Measurements from ENCODE around the gene IRAK3.

IRAK3 gene

GRCh38 chr12:66251049-66251448 lies 62.0 kb downstream of the IRAK3 start:
- no peaks in the 10 kb centered on the region for H3K36me3 ChIP-seq (ENCODE audit: control insufficient read depth in 1 of 2, insufficient read depth in 2 of 2, low read length in 2 of 2)

GRCh38 chr12:66252771-66253170 lies 63.8 kb downstream of the IRAK3 start:
- Histone ChIP-seq H3K9ac (ENCODE audit: low read depth in 1 of 2, low read length in 2 of 2) (no peak overlapping the region), H3K9me3 (ENCODE audit: control insufficient read depth in 1 of 2, low read length in 2 of 2) (no peaks in the 10 kb centered on the region), H3K36me3 (ENCODE audit: control insufficient read depth in 1 of 2, insufficient read depth in 2 of 2, low read length in 2 of 2) (no peaks in the 10 kb centered on the region), H3K4me1 (ENCODE audit: control insufficient read depth in 1 of 2, insufficient read depth in 2 of 2, low read length in 2 of 2) (no peaks in the 10 kb centered on the region), H3K4me3 (ENCODE audit: low read depth in 1 of 2, low read length in 2 of 2) (no peak overlapping the region), H3K27ac (ENCODE audit: low read depth, low read length) (no peak overlapping the region), H3K27me3 (ENCODE audit: control insufficient read depth in 1 of 2, insufficient read depth in 2 of 2, low read length in 2 of 2) (no peaks in the 10 kb centered on the region)

More at GRCh38 chr12:66251049-66251448, 62.0 kb downstream of the IRAK3 start:
- H3K9me3 ChIP-seq (ENCODE audit: control insufficient read depth in 1 of 2, low read length in 2 of 2), result no peaks in the 10 kb centered on the region
- H3K4me3 ChIP-seq (ENCODE audit: low read depth in 1 of 2, low read length in 2 of 2), result no peak overlapping the region
- no peaks in the 10 kb centered on the region for H3K27me3 ChIP-seq (ENCODE audit: control insufficient read depth in 1 of 2, insufficient read depth in 2 of 2, low read length in 2 of 2)
- H3K9ac ChIP-seq (ENCODE audit: low read depth in 1 of 2, low read length in 2 of 2), result no peak overlapping the region
- H3K27ac ChIP-seq (ENCODE audit: low read depth, low read length), result no peak overlapping the region
- no peaks in the 10 kb centered on the region for H3K4me1 ChIP-seq (ENCODE audit: control insufficient read depth in 1 of 2, insufficient read depth in 2 of 2, low read length in 2 of 2)

DNA sequence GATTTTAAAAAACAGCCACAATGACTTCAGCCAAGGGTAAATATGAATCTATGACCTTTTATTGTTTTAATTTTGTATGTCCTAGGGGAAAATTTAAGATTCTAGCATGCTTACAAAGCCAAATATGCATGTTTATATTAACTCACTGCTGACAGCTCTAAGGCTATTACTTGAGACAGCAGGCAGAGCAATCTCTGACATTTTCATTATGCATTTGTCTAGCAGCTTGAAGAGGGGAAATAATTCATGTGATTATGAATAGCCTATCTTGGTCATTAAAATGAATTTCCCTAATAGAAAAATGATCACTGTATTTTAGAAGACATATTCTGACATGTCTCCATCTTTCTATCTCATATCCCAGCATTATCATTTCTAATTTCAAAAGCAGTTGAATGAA lies 66.7 kb downstream of the IRAK3 start:
- Histone ChIP-seq H3K4me1 (ENCODE audit: control insufficient read depth in 1 of 2, insufficient read depth in 2 of 2, low read length in 2 of 2) (no peaks in the 10 kb centered on the region), H3K4me3 (ENCODE audit: low read depth in 1 of 2, low read length in 2 of 2) (no peak overlapping the region), H3K27ac (ENCODE audit: low read depth, low read length) (no peak overlapping the region), H3K9ac (ENCODE audit: low read depth in 1 of 2, low read length in 2 of 2) (no peak overlapping the region), H3K9me3 (ENCODE audit: control insufficient read depth in 1 of 2, low read length in 2 of 2) (no peaks in the 10 kb centered on the region), H3K27me3 (ENCODE audit: control insufficient read depth in 1 of 2, insufficient read depth in 2 of 2, low read length in 2 of 2) (no peaks in the 10 kb centered on the region), H3K36me3 (ENCODE audit: control insufficient read depth in 1 of 2, insufficient read depth in 2 of 2, low read length in 2 of 2) (no peaks in the 10 kb centered on the region)

- H3K27ac ChIP-seq (ENCODE audit: low read depth, low read length), result no peak overlapping the region
- no peaks in the 10 kb centered on the region for H3K4me1 ChIP-seq (ENCODE audit: control insufficient read depth in 1 of 2, insufficient read depth in 2 of 2, low read length in 2 of 2)
- no peaks in the 10 kb centered on the region for H3K27me3 ChIP-seq (ENCODE audit: control insufficient read depth in 1 of 2, insufficient read depth in 2 of 2, low read length in 2 of 2)
- no peak overlapping the region for H3K9ac ChIP-seq (ENCODE audit: low read depth in 1 of 2, low read length in 2 of 2)
- no peaks in the 10 kb centered on the region for H3K9me3 ChIP-seq (ENCODE audit: control insufficient read depth in 1 of 2, low read length in 2 of 2)
- no peak overlapping the region for H3K4me3 ChIP-seq (ENCODE audit: low read depth in 1 of 2, low read length in 2 of 2)
- no peaks in the 10 kb centered on the region for H3K36me3 ChIP-seq (ENCODE audit: control insufficient read depth in 1 of 2, insufficient read depth in 2 of 2, low read length in 2 of 2)
Observed at GRCh38 chr12:66258011-66258410, 69.0 kb downstream of the IRAK3 start.

- no peaks in the 10 kb centered on the region for H3K4me1 ChIP-seq (ENCODE audit: control insufficient read depth in 1 of 2, insufficient read depth in 2 of 2, low read length in 2 of 2)
- H3K9ac ChIP-seq (ENCODE audit: low read depth in 1 of 2, low read length in 2 of 2), result no peak overlapping the region
- peaks cover 0 to 3% of the 10 kb centered on the region in 2 donors for H3K27me3 ChIP-seq (ENCODE audit: control insufficient read depth in 1 of 2, insufficient read depth in 2 of 2, low read length in 2 of 2)
- no peak overlapping the region for H3K4me3 ChIP-seq (ENCODE audit: low read depth in 1 of 2, low read length in 2 of 2)
- H3K36me3 ChIP-seq (ENCODE audit: control insufficient read depth in 1 of 2, insufficient read depth in 2 of 2, low read length in 2 of 2), result no peaks in the 10 kb centered on the region
- no peaks in the 10 kb centered on the region for H3K9me3 ChIP-seq (ENCODE audit: control insufficient read depth in 1 of 2, low read length in 2 of 2)
- no peak overlapping the region for H3K27ac ChIP-seq (ENCODE audit: low read depth, low read length)
Observed at GRCh38 chr12:66262737-66263136, 73.7 kb downstream of the IRAK3 start.

GRCh38 chr12:66268562-66268961 lies 79.5 kb downstream of the IRAK3 start:
- H3K4me1 ChIP-seq (ENCODE audit: control insufficient read depth in 1 of 2, insufficient read depth in 2 of 2, low read length in 2 of 2), result no peaks in the 10 kb centered on the region
- no peaks in the 10 kb centered on the region for H3K36me3 ChIP-seq (ENCODE audit: control insufficient read depth in 1 of 2, insufficient read depth in 2 of 2, low read length in 2 of 2)
- H3K27ac ChIP-seq (ENCODE audit: low read depth, low read length), result no peak overlapping the region
- no peak overlapping the region for H3K4me3 ChIP-seq (ENCODE audit: low read depth in 1 of 2, low read length in 2 of 2)
- no peaks in the 10 kb centered on the region for H3K9me3 ChIP-seq (ENCODE audit: control insufficient read depth in 1 of 2, low read length in 2 of 2)
- H3K9ac ChIP-seq (ENCODE audit: low read depth in 1 of 2, low read length in 2 of 2), result no peak overlapping the region
- H3K27me3 ChIP-seq (ENCODE audit: control insufficient read depth in 1 of 2, insufficient read depth in 2 of 2, low read length in 2 of 2), result peaks cover 0 to 3% of the 10 kb centered on the region in 2 donors

DNA sequence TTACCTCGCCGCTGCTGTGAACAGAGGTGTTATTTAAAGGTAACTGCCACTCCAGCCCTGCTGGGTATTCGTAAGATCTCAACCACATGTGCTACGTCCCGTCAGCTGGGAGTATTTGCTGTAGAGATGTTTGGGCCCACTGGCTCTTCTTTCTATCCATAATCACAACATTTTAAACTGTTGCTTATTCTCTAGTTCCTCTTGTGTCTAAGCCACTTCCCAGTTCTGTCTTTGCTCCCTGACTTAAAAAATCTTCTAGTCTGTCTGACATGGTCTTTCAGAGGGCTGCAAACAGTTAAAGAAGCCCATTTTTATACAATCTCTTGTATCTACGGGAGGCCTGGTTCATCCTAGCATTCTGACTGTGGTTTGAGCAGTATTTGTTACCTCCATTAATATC lies 80.1 kb downstream of the IRAK3 start:
- no peaks in the 10 kb centered on the region for H3K36me3 ChIP-seq (ENCODE audit: control insufficient read depth in 1 of 2, insufficient read depth in 2 of 2, low read length in 2 of 2)
- no peak overlapping the region for H3K27ac ChIP-seq (ENCODE audit: low read depth, low read length)
- H3K9me3 ChIP-seq (ENCODE audit: control insufficient read depth in 1 of 2, low read length in 2 of 2), result no peaks in the 10 kb centered on the region
- no peaks in the 10 kb centered on the region for H3K4me1 ChIP-seq (ENCODE audit: control insufficient read depth in 1 of 2, insufficient read depth in 2 of 2, low read length in 2 of 2)
- no peak overlapping the region for H3K4me3 ChIP-seq (ENCODE audit: low read depth in 1 of 2, low read length in 2 of 2)
- peaks cover 0 to 3% of the 10 kb centered on the region in 2 donors for H3K27me3 ChIP-seq (ENCODE audit: control insufficient read depth in 1 of 2, insufficient read depth in 2 of 2, low read length in 2 of 2)
- no peak overlapping the region for H3K9ac ChIP-seq (ENCODE audit: low read depth in 1 of 2, low read length in 2 of 2)

- Histone ChIP-seq H3K9me3 (ENCODE audit: control insufficient read depth in 1 of 2, low read length in 2 of 2) (no peaks in the 10 kb centered on the region), H3K4me1 (ENCODE audit: control insufficient read depth in 1 of 2, insufficient read depth in 2 of 2, low read length in 2 of 2) (no peaks in the 10 kb centered on the region), H3K4me3 (ENCODE audit: low read depth in 1 of 2, low read length in 2 of 2) (no peak overlapping the region), H3K9ac (ENCODE audit: low read depth in 1 of 2, low read length in 2 of 2) (no peak overlapping the region), H3K27me3 (ENCODE audit: control insufficient read depth in 1 of 2, insufficient read depth in 2 of 2, low read length in 2 of 2) (no peaks in the 10 kb centered on the region), H3K27ac (ENCODE audit: low read depth, low read length) (no peak overlapping the region), H3K36me3 (ENCODE audit: control insufficient read depth in 1 of 2, insufficient read depth in 2 of 2, low read length in 2 of 2) (no peaks in the 10 kb centered on the region)
Observed at GRCh38 chr12:66269757-66270383, 80.9 kb downstream of the IRAK3 start.

DNA sequence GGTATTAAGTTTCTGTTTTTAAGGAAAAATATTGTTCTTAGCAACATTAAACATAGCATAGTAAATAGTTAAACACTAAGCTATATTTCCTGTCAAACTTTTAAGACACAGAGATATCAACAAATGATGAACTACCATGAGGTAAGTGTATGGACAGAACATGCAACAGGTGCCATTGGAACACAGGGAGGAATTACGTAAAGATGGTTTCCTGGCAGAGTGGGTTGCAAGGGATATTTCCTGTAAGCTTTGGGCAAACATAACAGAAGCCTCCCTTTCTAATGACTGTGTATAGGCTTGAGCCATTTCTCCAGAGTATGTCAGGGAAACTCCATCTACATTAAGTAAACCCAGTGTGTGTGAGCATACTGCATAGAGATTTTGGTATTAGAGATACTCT lies 81.6 kb downstream of the IRAK3 start:
- Histone ChIP-seq H3K9ac (ENCODE audit: low read depth in 1 of 2, low read length in 2 of 2) (no peak overlapping the region), H3K4me3 (ENCODE audit: low read depth in 1 of 2, low read length in 2 of 2) (no peak overlapping the region), H3K27ac (ENCODE audit: low read depth, low read length) (no peak overlapping the region), H3K27me3 (ENCODE audit: control insufficient read depth in 1 of 2, insufficient read depth in 2 of 2, low read length in 2 of 2) (no peaks in the 10 kb centered on the region), H3K36me3 (ENCODE audit: control insufficient read depth in 1 of 2, insufficient read depth in 2 of 2, low read length in 2 of 2) (no peaks in the 10 kb centered on the region), H3K4me1 (ENCODE audit: control insufficient read depth in 1 of 2, insufficient read depth in 2 of 2, low read length in 2 of 2) (no peaks in the 10 kb centered on the region), H3K9me3 (ENCODE audit: control insufficient read depth in 1 of 2, low read length in 2 of 2) (no peaks in the 10 kb centered on the region)

DNA sequence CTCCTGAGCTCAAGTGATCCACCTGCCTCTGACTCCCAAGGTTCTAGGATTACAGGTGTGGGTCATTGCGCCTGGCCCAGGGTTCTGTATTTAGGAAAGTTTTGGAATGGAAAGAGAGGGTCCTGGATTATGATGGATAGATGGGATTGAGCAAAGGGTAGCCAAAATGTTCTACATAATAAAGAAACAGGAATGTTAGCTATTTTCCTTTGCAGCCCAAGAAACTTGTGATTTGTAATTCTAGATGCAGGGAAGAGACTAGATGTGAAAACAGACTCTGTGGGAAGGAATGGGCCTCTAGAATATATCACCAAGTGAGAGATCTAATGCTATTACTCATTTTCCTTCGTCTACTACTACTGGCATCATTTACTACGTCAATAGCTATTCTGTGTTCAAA lies 83.6 kb downstream of the IRAK3 start:
- no peak overlapping the region for H3K4me3 ChIP-seq (ENCODE audit: low read depth in 1 of 2, low read length in 2 of 2)
- no peaks in the 10 kb centered on the region for H3K36me3 ChIP-seq (ENCODE audit: control insufficient read depth in 1 of 2, insufficient read depth in 2 of 2, low read length in 2 of 2)
- no peaks in the 10 kb centered on the region for H3K27me3 ChIP-seq (ENCODE audit: control insufficient read depth in 1 of 2, insufficient read depth in 2 of 2, low read length in 2 of 2)
- no peak overlapping the region for H3K9ac ChIP-seq (ENCODE audit: low read depth in 1 of 2, low read length in 2 of 2)
- no peaks in the 10 kb centered on the region for H3K9me3 ChIP-seq (ENCODE audit: control insufficient read depth in 1 of 2, low read length in 2 of 2)
- H3K27ac ChIP-seq (ENCODE audit: low read depth, low read length), result no peak overlapping the region
- H3K4me1 ChIP-seq (ENCODE audit: control insufficient read depth in 1 of 2, insufficient read depth in 2 of 2, low read length in 2 of 2), result no peaks in the 10 kb centered on the region

DNA sequence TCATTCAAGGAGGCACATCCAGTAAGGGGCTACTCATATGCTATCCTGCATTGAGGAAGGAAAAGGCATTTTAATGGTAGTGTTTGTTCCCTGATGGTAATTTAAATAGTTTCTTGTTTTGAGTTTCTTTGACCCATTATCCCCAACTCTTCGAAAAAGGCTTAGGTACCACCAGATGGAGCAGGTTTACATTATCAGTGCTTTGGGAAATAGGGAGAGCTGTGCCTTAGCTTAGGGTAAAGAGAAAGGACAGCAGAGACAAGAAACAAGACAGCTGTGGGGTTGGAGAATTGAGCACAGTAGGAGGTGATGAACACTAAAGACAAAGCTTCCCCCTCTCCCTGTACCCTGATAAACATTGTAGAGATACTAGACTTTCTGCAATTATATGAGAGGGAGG lies 84.1 kb downstream of the IRAK3 start:
- Histone ChIP-seq H3K36me3 (ENCODE audit: control insufficient read depth in 1 of 2, insufficient read depth in 2 of 2, low read length in 2 of 2) (no peaks in the 10 kb centered on the region), H3K9ac (ENCODE audit: low read depth in 1 of 2, low read length in 2 of 2) (no peak overlapping the region), H3K27ac (ENCODE audit: low read depth, low read length) (no peak overlapping the region), H3K4me3 (ENCODE audit: low read depth in 1 of 2, low read length in 2 of 2) (no peak overlapping the region), H3K9me3 (ENCODE audit: control insufficient read depth in 1 of 2, low read length in 2 of 2) (no peaks in the 10 kb centered on the region), H3K4me1 (ENCODE audit: control insufficient read depth in 1 of 2, insufficient read depth in 2 of 2, low read length in 2 of 2) (no peaks in the 10 kb centered on the region), H3K27me3 (ENCODE audit: control insufficient read depth in 1 of 2, insufficient read depth in 2 of 2, low read length in 2 of 2) (peaks cover 0 to 3% of the 10 kb centered on the region in 2 donors)
